ENCODE results near the gene MAPKBP1.
"Not testable (repeated sequence)": the region's sequence is repeated elsewhere in the genome, so short reads cannot be mapped to it uniquely, and the experiment has no call there.

MAPKBP1 gene

GRCh38 chr15:41735046-41735445 is 39.2 kb upstream of the MAPKBP1 start:
- Histone ChIP-seq H3K27me3 (no peaks in the 10 kb centered on the region), H3K4me3 (ENCODE audit: low read depth, low read length) (no peak overlapping the region), H3K9me3 (no peaks in the 10 kb centered on the region), H3K4me1 (no peaks in the 10 kb centered on the region), H3K36me3 (peaks cover 48% of the 10 kb centered on the region)
- DNase-seq, result no peak
- TF ChIP-seq CTCF (IDR thresholded peaks at IDR 0.05; ENCODE audit: low read depth, low read length), result no peak

- H3K36me3 ChIP-seq, result peaks cover 48% of the 10 kb centered on the region
- DNase-seq; H3K9me3 ChIP-seq; H3K27me3 ChIP-seq; H3K4me1 ChIP-seq; H3K4me3 ChIP-seq (ENCODE audit: low read depth, low read length): not testable (repeated sequence)
Measured at GRCh38 chr15:41735492-41735891, 38.8 kb upstream of the MAPKBP1 start.

GRCh38 chr15:41746802-41747201 is 27.5 kb upstream of the MAPKBP1 start:
- H3K9me3 ChIP-seq, result no peaks in the 10 kb centered on the region
- H3K27me3 ChIP-seq, result no peaks in the 10 kb centered on the region
- no peak overlapping the region for H3K4me3 ChIP-seq (ENCODE audit: low read depth, low read length)
- H3K4me1 ChIP-seq, result no peaks in the 10 kb centered on the region
- TF ChIP-seq CTCF (IDR thresholded peaks at IDR 0.05; ENCODE audit: low read depth, low read length), result no peak
- peaks cover 27% of the 10 kb centered on the region for H3K36me3 ChIP-seq
- no peak for DNase-seq

- peaks cover 13% of the 10 kb centered on the region for H3K4me1 ChIP-seq
- H3K36me3 ChIP-seq, result peaks cover 33% of the 10 kb centered on the region
- H3K4me3 ChIP-seq (ENCODE audit: low read depth, low read length), result no peak overlapping the region
- no peak for TF ChIP-seq CTCF (IDR thresholded peaks at IDR 0.05; ENCODE audit: low read depth, low read length)
- no peaks in the 10 kb centered on the region for H3K27me3 ChIP-seq
- no peaks in the 10 kb centered on the region for H3K9me3 ChIP-seq
- no peak for DNase-seq
Measured at GRCh38 chr15:41756198-41756597, 18.1 kb upstream of the MAPKBP1 start.

GRCh38 chr15:41772720-41773331 is 1.5 kb upstream of the MAPKBP1 start:
- Histone ChIP-seq H3K4me1 (peaks cover 12% of the 10 kb centered on the region), H3K27me3 (no peaks in the 10 kb centered on the region), H3K4me3 (ENCODE audit: low read depth, low read length) (no peak overlapping the region), H3K9me3 (no peaks in the 10 kb centered on the region), H3K36me3 (peaks cover 3% of the 10 kb centered on the region)
- DNase-seq, result peak; percentile 59
- TF ChIP-seq CTCF (IDR thresholded peaks at IDR 0.05; ENCODE audit: low read depth, low read length), result peak; percentile 88

GRCh38 chr15:41773332-41773728 is 954 bp upstream of the MAPKBP1 start:
- H3K4me1 ChIP-seq, result peaks cover 12% of the 10 kb centered on the region
- no peaks in the 10 kb centered on the region for H3K27me3 ChIP-seq
- peak overlapping the region; percentile 84 for H3K4me3 ChIP-seq (ENCODE audit: low read depth, low read length)
- TF ChIP-seq CTCF (IDR thresholded peaks at IDR 0.05; ENCODE audit: low read depth, low read length), result no peak
- DNase-seq, result no peak
- H3K9me3 ChIP-seq, result no peaks in the 10 kb centered on the region
- H3K36me3 ChIP-seq, result peaks cover 3% of the 10 kb centered on the region; the same call in 1 of the 2 replicates

- H3K36me3 ChIP-seq, result no peaks in the 10 kb centered on the region
- H3K4me1 ChIP-seq, result peaks cover 12% of the 10 kb centered on the region
- no peaks in the 10 kb centered on the region for H3K27me3 ChIP-seq
- no peaks in the 10 kb centered on the region for H3K9me3 ChIP-seq
- H3K4me3 ChIP-seq (ENCODE audit: low read depth, low read length), result peak overlapping the region; percentile 84
- TF ChIP-seq CTCF (IDR thresholded peaks at IDR 0.05; ENCODE audit: low read depth, low read length), result no peak
- DNase-seq, result no peak
Measured at GRCh38 chr15:41773729-41774061, 589 bp upstream of the MAPKBP1 start.

Data from BE2C (cell line).